Keratinocyte (primary cell): ENCODE results near the gene NEK6.

Experiments
- CTCF ChIP-seq, 3 experiments: IDR thresholded peaks in 1 of 3; conservative IDR thresholded peaks in 1 of 3; optimal IDR thresholded peaks in 1 of 3; 2 replicates in 2 of 3; 3 replicates in 1 of 3; pipeline versions ENCODE3 to v1.5.1; 2011; ENCODE audit warnings: low read length in 3 of 3, mild to moderate bottlenecking in 3 of 3, moderate library complexity in 2 of 3, control low read depth in 1 of 3, inconsistent platforms in 1 of 3; ENCODE audit not compliant: insufficient read depth in 2 of 3; ENCODE audit errors: extremely low read depth in 1 of 3
- EZH2 ChIP-seq: IDR thresholded peaks from one replicate; pipeline ENCODE4 v1.6.1; 2012; ENCODE audit warnings: inconsistent platforms, mild to moderate bottlenecking, low read length, moderate library complexity

DNA sequence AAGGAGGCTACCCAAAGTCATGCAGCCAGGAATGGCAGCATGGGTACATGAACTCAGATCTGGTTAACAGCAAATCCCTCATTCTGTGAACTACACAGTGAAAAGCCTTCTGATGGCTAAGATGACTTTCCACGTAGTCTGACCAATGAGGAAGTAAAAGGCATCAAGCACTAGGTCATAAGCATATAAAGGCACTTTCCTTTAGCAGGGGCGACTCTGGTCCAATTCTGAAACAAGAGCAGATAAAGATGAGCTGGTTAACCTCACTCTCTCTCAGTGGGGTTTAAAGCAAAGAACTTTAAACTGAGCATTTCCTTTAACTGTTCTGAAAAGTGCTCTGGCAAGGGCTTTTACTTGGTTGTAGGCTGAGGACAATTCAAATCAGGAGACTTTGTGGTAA is 136.4 kb downstream of the NEK6 start:
- TF ChIP-seq CTCF (optimal IDR thresholded peaks at IDR 0.05 in 1 of 3, IDR thresholded peaks at IDR 0.05 in 1 of 3, conservative IDR thresholded peaks at IDR 0.05 in 1 of 3; ENCODE audit: extremely low read depth in 1 of 3, insufficient read depth in 2 of 3, low read length in 3 of 3): no peak
- no peak for TF ChIP-seq EZH2
